A673 (cell line): ENCODE data around the gene CEMIP.

ENCODE experiments used
- CTCF ChIP-seq: fragments of 300-800, 200-600 bp; sonication (generic); conservative IDR thresholded peaks from 2 replicates; pipeline ENCODE4 v1.5.1; 2017; ENCODE audit warnings: low read depth, mild to moderate bottlenecking, antibody characterized with exemption, low read length, moderate library complexity, mixed read lengths
- EZH2 ChIP-seq: fragments of 200-600 bp; sonication (generic); IDR thresholded peaks from 2 replicates; pipeline ENCODE4 v1.6.1; 2017; ENCODE audit warnings: borderline replicate concordance, low read depth, mild to moderate bottlenecking, mixed read lengths, antibody characterized with exemption, low read length; ENCODE audit not compliant: poor library complexity, severe bottlenecking

DNA sequence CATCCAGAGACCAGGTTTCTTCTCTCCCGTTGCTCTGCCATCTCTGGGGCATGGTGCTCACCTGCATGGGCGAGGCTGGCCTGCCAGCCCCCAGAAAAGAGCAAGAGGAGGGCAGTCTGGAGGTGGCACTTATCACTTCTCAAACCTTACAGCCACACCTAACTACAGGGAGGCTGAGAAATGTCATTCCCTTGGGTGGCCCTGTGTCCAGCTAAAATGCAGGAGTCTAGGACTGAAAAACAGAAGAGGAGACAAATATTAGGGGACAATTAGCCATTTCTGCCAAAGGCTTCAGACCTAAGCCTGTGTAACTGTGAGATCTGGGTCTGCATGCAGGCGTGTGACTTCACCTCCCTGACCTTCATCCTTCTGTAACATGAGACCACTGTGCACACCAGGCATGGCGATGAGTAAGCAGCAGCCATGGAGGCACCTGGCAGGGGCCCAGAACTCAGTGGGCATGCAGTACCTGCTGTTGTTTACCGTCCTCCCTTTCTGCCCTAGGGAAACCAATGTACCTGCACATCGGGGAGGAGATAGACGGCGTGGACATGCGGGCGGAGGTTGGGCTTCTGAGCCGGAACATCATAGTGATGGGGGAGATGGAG is 127.1 kb downstream of the CEMIP start:
- TF ChIP-seq EZH2 = no peak
- no peak for TF ChIP-seq CTCF
